NOMO-1 treated with dmso at 0.1 percent for 144 hours (cell line): ENCODE results near the gene FARS2.
"Not testable (repeated sequence)": the region's sequence is repeated elsewhere in the genome, so short reads cannot be mapped to it uniquely, and the experiment has no call there.

ENCODE experiments used
- DNase-seq: peaks from one replicate; lab custom pipeline; 2025; ENCODE audit not compliant: unreplicated experiment; lab: John Stamatoyannopoulos, UW

Gene FARS2

DNA sequence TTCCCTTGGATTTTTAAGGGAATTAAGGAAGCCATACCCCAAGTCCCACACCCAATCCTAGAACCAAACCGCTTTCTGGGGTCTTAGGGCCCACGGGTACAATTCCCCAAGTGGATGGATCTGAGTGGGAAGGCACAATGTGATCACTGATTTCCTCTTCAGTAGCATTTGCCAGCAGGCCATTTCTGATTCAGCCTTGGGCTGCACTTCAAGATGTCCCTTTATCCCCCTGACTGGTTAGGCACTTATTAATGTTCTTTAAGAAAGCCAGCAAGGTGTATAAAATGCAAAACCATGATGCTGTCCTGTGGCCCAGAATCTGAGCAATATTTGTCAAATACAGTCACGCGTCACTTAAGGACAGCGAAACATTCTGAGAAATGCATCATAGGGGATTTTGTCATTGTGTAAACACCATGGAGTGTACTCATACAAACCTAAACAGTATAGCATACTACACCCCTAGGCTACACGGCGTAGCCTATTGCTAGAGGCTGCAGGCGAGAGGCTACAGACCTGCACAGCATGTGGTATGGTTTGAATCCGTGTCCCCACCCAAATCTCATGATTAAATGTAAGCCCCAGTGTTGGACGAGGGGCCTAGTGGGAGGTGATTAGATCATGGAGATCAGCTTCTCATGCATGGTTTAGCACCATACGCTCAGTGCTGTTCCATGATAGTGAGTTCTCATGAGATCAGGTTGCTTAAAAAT lies 511.3 kb downstream of the FARS2 start:
- no peak for DNase-seq

DNA sequence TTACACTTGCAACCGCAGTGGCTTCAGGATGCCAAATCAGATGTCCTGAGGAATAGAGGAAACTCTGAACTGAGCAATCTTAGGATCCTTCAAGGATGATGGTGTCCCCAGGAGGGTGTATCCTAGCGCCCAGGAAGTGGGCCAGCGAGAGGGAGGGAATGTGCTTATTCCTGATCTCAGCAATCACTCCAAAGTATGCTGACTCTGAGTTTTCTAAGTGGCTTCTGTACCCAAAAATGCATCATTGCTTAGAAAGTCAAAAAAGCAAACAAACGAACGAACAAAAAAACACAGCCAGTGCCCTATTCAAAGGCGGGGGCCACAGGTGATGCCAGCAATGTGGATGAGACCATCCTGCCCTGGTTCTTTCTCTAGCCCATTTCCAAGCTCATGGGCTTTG lies 514.8 kb downstream of the FARS2 start:
- DNase-seq: no peak

DNA sequence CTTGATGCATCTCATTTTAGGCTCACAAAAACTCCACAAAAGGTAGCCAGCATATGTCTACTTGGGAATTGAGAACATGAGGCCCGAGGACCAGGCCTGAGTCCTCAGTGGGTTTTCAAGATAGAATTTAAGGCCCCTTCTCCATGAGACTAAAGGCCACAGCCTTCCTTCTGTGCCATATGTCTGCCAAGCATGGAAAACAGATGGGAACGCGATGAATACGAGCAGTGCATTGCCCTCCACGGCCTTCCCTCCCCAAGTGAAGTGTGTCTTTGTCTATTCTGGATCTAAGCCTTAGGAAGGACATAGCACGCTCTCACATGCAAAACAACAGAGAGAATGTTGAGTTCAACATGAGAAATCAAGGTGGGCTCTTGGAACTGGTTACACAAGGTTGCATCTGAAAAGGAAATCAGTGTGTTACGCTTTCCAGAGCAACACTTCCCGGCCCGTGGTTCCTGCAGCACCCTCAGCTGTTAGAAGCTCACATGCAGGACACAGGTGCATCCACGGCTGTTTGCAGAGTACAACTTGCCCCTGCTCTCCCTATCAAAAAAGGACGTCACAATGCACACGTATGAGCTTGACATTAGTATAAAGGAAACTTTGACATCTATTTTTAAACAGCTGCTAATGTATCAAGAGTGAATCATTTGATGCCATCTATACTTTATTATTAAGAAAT lies 515.5 kb downstream of the FARS2 start:
- no peak for DNase-seq

DNA sequence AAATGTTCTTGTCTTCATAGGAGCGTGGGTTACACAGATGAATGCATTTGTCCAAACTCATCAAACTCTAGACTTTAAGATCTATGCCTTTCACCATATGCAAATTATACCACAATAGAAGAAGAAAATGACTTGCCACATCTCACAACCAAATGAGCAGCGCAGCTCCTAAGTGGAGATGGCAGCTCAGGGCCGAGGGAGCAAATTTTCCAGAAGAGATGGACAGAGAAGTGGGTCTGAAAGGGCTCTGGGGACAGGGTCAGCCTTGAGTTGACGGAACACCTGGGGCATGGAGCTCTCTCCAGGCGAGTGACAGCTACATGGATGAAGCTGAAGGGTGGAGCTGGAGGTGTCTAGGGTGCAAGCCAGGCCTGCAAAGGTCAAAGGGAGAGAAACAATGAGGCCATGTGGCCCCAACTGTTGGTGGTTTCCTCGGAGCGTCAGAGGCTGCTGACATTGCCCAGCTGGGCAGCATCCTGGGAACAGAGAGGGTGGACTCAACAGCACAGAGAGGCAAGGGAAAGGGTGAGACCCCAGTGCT lies 517.1 kb downstream of the FARS2 start:
- DNase-seq: no peak

DNA sequence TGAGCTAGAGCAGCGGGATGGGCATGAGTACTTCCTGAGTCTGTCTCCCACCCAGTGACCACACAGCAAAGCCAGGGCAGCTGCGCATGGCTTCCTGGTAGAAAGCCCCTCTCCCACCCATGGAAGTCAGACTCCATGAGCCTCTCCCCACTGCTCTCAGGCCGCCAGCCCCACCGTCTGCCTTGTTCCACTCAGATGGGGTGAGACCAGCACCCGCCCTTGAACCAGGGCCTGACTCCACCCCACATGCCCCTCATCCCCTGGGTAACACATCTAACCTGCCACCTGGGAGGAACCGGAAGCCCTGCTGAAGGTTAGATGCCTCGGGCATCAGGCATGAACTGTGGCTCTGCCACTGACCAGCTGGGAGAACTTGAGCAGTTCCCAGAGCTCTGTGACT lies 517.6 kb downstream of the FARS2 start:
- no peak for DNase-seq

DNA sequence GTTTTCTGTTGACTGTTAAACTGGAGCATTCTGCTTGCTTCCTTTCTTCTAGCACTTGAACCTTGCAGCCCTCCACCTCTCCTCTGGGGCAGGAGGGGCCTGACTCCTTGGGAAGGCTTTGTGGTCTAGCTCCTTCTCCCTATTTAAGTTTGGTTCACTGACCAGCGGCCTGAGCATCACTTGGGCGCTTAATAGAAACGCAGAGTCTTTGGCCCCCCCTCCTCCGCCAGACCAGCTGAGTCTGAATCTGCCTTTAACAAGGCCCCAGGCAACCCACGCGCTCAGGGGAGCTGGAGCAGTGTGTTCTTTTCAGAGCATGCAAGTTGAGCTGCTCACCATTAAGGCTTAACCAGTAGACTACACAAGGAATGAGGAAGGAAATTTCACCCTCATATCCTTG lies 519.7 kb downstream of the FARS2 start:
- no peak for DNase-seq

DNA sequence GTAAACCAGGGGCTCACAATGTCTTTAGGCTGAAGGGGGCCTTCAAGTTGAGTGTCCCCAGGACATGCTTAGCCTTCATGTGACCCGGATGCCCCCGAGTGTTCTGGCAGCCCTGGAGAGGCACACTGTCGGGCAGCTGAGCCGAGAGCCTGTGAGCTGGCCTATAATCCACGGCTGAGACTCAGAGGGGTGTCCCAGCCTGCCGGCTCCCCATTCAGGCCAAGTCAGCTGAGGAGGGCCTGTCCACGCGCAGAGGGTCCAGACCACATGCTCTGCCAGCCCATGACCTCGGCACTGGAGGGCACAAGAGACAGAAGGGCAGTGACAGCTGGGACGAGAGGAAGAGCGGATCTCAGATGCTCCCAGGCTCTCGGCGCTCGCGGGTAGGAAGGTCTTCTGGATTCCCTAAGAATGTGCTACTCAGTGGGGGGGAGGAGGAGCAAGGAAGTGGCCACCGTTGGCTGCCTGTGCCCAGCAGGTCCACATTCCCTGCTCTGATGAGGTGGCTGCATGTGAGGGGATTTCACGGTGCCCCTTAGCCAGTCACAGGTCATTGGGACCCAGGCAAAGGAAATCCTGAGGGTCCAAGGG lies 520.7 kb downstream of the FARS2 start:
- DNase-seq: no peak

DNA sequence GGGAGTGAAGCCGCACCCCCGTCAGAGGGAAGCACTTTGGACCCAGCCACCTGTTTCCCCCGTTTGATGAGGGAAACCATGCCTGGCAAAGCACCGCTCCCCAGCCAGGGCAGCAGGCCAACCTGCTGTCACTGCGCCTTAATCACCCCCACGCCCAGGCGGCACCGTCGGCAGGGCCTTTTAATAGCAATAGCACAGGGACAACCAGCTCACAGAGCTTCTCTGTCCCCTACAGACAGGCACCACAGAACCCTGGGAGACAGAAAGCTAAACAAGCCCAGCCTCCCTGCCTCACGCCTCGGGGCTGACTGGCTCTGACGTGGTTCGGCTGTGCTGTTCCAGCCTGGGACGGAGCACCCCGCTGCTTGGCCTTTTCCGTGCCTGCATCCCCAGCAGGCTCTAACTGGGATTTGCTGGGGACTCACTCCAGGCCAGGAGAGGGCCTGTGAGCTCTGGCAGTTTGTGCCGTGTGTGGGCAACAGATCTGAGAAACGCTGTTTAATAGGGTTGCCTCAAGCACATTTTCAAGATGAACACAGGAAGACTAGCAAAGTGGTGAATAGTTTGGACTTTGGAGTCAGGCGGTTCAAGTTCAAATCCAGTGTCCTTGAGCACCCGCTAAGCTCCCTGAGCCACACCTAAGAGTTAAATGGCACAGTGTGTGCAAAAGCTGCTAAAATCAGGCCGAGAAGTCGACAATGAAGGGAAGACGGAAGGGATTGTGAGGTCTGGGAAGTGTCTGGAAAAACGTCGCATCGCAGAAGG lies 521.7 kb downstream of the FARS2 start:
- no peak for DNase-seq

DNA sequence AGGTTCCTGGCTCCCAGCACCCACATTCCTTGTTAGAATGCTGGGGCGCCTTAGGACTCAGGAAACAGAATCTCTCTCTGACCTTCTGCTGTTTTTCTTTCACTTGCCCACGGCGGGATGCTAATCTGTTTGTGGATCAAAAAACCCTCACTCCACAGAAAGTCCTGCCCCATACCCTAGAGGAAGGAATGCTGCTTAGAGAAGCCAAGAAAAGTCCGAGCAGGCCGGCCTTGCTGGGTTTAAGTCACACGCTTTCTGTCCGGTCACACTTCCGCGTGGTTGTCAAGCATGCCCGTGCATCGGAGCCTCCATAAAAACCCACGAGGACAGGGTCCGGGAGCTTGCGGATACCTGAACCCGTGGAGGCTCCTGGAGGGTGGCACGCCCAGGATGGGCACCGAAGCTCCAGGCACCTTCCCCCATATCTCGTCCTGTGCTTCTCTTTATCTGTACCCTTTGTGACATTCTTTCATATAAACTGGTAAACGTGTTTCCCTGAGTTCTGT lies 522.3 kb downstream of the FARS2 start:
- no peak for DNase-seq

DNA sequence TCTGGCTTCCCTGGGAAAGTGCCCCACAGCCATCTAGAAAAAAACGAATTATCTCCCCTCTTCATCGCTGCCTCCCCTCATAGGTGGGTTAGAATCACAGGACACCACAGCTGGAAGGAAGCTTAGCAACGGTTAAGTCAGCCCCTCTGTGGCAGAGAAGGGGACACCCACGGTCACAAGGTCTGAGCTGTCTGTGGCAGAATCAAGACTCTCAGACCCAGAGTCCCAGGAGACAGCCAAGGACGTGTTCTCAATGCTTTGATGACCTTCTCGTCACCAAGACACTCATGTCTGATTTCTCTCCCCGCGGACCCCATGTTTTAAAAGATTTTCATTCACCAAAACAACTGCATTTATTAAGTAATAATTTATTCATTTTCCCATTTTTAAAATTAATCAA lies 523.9 kb downstream of the FARS2 start:
- DNase-seq: no peak

DNA sequence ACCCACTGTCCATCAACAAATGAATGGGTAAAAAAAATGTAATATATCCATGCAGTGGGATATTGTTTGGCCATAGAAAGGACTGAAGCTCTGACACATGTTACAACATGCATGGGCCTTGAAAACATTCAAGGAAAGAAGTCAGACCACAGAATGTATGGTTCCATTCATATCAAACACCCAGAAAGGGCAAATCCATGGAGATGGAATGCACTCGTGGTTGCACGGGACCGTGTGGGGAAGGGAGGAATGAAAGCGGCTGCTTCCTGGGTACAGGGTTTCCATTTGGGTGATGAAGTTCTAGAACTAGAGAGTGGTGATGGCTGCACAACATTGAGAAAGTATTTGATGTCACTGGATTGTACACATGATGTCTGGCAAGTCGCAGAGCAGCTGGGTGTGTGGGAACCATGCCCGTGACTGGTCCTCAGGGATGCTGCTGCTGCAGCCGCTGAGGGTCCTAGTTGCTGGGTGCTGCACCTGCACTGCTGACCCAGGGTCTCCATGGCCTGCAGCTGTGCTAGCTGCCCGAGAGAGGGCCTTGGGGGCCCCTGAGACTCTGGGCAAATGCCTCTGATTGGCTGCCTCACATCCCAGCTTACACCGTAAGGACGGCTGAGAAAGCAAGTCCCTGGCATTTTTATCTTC lies 525.1 kb downstream of the FARS2 start:
- no peak for DNase-seq

DNA sequence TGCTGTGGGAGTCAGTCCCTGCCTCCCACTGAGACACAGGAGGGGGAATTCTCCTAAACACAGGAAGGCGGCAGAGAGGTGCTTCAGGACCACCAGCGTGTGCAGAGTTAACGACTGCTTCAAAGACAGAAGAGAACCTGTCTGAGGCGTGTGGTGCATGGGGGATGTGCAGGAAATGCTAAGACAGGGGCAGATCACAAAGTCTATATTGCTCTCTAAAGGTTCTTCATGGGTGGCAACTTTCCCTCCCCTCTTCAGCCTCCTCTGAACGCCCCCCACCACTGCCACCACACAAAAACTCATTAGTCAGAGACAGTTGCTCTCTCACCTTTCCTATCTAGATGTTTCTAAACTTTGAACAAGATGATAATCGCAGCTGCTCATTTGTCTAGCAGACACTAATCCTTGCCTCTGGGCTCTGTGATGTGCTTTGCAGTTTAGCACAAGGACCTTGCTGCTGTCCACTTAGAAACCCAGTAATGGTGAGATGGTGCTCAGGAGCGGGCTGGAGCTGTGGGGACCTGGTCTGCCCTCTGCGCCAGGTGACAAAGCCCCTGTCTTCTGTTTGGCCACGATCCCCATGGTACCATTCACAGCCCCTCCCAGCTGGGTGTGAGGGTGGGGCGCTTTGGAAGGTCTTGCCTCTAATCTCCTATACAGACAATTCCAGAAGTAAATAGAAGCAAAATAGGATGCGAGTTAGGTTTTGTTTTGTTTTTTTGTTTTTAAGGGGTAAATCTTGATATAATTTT lies 525.8 kb downstream of the FARS2 start:
- DNase-seq: no peak

DNA sequence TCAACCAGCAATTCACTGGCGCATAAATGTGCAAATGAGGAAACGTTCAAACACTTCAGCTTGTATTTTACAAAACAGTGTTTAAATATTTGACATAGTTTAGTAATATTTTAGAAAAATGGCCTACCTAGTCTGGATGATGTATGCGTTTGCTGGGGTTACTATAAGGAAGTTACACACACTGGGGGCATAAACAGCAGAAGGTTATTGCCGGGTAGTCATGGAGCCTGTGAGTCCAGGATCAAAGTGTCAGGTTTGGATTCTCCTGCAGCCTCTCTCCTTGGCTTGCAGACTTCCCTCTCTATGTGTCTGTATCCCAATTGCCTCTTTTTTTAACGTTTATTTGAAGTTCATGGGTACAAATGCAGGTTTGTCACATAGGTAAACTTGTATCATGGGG lies 528.1 kb downstream of the FARS2 start:
- DNase-seq: not testable (repeated sequence)

DNA sequence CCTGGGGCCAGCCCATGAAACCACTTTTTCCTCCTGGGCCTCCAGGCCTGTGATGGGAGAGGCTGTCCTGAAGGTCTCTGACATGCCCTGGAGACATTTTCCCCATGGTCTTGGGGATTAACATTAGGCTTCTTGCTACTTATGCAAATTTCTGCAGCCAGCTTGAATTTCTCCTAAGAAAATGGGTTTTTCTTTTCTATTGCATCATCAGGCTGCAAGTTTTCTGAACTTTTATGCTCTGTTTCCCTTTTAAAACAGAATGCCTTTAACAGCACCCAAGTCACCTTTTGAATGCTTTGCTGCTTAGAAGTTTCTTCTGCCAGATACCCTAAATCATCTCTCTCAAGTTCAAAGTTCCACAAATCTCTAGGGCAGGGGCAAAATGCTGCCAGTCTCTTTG lies 535.2 kb downstream of the FARS2 start:
- DNase-seq: not testable (repeated sequence)

DNA sequence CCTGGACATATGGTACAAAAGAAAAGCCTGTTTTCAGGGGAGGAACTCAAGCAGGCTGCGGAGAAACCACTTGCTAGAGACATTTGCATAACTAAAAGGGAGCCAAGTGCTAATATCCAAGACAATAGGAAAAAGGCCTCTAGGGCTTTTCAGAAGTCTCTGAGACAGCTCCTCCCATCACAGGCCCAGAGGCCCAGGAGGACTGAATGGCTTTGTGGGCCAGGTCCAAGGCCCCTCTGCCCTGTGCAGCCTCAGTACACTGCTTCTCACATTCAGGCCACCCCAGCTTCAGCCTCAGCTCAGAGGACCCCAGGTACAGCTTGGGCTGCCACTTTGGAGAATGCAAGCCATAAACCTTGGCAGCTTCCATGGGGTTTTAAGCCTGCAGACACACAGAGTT lies 545.1 kb downstream of the FARS2 start:
- not testable (repeated sequence) for DNase-seq

DNA sequence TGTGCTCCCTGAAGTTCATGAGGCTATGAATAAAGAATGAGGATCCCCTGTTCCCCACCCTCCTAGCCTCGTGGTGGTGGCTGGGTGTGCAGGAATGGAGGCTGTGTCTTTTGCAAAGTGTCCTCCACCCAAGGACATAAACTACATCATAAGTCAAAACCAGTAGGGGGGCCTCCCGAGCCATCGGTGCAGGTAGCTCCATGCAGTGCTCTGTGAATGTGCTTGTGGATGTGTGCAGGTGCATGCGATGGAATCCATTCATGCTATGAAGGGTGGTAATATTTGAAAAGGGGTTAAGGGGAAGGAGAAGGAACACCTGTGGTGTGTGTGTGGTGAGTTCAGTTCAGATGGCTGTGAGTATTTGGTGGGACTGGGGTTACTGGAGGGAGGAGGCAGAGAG lies 548.1 kb downstream of the FARS2 start:
- DNase-seq: no peak

DNA sequence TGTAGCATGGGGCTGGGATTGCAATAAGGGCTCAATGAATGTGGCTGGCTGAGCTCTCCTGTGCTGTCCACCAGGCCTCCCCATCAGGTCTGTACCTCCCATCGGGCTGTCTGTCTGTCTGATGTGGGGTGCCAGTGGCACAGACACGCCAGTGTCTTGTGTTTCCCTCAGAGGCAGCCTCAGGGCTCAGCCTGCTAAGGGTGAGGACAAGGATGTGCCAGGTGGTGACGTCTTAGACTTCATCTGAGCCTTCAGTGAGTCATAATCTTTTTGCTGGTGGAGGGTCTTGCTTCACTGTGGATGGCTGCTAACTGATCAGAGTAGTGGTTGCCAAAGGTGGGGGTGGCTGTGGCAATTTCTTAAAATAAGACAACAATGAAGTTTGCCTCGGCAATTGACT lies 550.7 kb downstream of the FARS2 start:
- DNase-seq: no peak

DNA sequence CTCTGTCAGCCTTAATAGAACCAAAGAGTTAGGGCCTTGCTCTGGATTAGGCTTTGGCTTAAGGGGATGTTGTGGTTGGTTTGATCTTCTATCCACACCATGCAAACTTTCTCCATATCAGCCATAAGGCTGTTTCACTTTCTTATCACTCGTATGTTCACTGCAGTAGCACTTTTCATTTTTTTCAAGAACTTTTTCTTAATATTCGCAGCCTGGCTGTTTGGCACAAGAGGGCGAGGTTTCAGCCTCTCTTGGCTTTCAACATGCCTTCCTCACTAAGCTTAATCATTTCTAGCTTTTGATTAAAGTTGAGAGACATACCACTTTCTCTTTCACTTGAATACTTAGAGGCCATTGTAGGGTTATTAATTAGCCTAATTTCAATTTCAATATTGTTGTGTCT lies 552.3 kb downstream of the FARS2 start:
- DNase-seq: no peak

DNA sequence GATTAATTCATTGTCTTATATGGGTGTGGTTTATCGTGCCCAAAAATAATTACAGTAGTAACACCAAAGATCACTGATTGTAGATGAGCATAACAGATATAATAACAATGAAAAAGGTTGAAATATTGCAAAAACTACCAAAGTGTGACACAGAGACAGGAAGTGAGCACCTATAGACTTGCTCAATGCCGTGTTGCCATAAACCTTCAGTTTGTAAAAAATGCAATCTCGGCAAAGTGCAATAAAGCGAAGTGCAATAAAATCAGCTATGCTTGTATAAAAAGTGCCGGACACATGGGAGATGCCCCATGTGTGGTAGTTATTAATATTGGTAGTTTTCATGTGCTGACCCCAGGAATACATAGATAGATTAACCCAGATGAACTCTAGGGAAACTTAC lies 552.8 kb downstream of the FARS2 start:
- DNase-seq: no peak

DNA sequence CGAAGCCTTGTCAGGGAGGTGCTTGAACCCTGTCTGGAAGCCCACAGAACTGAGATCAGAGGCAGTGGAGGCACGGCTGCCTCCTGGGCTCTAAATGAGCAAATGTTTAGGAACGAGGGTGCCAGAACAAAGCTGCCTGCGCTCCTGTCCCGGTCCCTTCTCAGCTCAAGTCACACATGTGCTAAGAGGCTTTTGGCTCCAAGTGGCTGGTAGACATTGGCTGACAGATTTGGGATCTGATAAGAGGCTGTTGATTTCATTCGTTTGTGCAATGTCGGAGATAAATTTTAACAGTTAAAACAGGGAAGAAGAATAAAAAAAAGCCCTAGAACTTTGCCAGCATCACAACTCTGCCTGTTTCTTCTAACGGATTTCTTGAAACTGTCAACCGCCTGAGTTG lies 553.6 kb downstream of the FARS2 start:
- no peak for DNase-seq
